Measurements from ENCODE around the gene RAE1.
A peak's percentile ranks its signal among the peaks of the same experiment; 100 is the strongest.

RAE1 gene

DNA sequence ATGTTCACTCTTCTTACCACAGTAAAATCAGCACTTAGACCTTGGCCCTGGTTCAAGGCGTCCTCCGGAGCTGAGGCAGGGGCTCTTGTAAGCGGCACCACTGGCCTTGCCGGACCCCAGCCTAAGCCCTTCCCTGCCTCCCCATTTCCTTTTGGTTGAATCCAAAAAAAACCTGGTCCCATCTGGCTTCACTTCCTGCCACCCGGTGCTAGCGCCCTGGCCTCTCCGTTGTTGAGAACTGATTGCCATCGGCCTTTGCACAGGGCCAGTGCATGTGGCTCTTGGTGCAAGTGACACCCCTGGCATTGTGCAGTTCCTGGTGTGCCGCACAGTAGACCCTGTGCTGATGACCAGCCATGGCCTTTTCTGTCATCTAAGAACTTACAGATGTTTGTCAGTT, 21.1 kb downstream of the RAE1 start:
- DNase-seq (ENCODE audit: low read depth in 2 of 2) = no peak

DNA sequence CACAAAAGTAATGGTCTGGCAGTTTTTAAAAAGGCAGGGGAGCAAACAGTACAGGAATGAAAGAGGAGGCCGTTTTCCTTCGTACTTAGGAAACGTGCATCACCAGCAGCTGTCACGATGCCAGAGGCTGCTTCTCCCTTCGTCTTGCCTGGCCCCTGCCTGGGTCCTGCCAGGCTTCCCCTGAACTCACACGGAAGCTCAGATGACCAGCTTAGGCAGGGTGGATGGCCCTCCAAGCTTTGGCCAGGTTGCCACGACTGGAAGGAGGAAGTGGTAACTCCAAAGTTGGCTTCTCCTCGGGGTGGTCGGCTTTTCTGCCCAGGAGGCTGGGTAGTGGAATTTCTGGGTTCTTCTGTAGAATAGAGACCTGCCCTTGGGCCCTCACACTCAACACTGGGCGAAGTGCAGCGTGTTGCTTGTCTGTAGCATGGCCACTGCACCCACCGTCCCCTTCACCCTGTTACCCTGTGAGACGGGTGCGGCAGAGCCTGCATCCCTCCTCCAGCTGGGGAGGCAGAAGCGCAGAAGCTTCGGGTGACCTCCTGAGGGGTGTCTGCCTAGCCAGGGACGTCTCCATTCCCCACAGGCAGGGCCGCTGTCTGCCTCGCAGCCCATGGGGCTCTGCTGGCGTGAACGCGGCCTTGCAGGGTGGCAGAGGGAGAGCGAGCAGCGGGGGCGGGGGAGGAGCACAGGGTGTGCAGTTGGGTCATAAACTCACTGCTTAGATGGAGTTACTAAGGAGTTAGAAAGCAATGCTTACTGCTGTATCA, 21.7 kb downstream of the RAE1 start:
- no peak for DNase-seq (ENCODE audit: low read depth in 2 of 2)

DNA sequence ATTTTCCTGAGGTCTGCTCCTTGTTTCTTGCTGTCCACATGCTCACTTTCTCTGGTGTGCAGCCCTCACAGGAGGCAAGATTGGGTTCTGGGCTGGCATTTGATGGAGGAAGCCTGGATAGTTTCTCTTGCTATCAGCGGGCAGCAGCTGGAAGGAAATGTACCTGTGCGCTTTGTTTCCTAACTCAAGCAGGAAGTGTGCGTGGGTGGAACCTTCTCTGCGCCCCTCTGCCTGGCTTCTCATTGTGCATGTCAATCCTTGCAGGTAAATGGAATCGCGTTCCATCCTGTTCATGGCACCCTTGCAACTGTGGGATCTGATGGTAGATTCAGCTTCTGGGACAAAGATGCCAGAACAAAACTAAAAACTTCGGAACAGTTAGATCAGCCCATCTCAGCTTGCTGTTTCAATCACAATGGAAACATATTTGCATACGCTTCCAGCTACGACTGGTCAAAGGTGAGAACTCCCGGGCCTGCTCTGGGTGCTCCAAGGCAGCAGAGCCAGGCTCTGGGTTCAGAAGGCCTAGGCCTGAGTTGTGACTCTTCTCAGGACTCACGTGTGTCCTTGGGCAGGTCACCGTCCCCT, 23.4 kb downstream of the RAE1 start:
- no peak for DNase-seq (ENCODE audit: low read depth in 2 of 2)

DNA sequence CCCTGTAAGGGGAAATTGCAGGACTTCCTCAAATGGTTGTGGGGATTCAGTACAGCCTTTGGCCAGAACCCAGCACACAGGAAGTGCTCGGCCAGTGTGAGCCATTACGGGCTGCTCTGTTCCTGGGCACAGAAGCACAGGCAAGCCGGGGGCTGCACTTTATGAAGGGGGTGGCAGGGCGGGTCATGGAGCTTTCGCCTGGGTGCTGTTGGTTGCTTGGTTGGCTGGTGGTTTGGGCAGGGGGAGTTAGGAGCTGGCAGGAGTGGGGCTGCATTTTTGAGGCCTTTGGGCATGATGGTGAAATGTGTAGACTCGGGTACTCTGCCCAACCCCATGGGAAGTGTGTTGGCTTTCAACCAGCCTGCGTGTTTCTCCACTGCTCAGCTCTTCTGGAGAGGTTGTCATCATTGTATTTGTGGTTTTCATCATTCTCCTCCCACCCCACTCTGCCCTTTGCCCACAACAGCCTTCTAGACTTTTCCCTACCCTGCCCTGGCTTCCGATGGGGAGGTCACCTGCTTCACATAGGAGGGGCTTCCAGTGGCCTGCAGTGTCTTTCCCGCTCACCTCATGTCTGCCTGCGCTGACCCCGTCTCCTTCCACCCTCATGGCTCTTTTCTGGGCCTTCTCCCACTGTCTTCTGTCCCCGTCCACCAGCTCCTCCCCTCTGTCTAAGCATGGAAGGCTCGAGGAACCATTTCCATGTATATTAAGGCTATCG, 24.0 kb downstream of the RAE1 start:
- no peak for DNase-seq (ENCODE audit: low read depth in 2 of 2)

DNA sequence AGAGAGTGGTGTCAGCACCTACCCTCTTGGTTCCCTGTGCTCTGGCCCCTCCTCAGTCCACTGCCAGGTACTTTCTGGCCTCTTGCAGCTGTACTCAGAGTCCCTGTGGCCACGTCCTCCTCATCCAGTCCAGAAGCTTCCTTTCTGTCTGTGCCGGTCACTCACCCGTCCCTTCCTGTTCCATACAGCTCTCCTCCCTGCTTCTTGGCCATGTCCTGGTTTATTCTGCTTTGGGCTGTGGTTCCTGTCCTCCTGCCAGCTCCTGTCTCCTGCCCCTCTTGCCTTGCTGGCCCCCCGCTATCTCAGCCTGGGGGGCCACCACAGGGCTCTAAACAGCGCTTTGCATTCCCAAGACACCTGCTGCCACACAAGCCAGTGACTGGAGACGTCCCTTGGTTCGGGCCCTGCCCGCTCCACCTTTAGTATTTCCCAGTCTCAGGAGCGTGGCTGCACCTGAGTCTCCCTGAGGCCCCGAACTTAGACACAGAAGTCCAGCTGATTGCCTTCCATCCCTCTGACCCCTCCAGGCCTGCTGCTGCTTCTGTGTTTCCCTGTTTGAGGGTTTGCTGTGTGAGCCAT, 24.7 kb downstream of the RAE1 start:
- no peak for DNase-seq (ENCODE audit: low read depth in 2 of 2)

DNA sequence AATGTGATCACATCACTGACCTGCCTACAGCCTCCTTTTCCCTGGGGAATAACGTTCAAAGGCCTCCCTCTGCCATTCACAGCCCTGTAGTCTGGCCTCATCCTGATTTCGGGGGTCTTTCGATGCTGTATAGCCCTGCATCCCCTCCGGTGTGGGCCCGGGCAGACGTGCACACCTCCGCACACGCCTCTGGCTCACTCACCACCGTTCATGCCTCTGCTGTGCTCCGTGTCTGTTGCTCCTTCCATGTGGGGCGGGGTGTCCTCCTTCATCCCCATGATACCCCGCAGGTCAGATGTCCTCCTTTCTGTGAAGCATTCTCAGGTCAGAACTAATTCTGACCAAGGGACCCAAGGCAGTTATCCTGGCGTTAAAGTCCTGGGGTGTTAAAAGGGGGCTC, 26.3 kb downstream of the RAE1 start:
- DNase-seq (ENCODE audit: low read depth in 2 of 2) = no peak

DNA sequence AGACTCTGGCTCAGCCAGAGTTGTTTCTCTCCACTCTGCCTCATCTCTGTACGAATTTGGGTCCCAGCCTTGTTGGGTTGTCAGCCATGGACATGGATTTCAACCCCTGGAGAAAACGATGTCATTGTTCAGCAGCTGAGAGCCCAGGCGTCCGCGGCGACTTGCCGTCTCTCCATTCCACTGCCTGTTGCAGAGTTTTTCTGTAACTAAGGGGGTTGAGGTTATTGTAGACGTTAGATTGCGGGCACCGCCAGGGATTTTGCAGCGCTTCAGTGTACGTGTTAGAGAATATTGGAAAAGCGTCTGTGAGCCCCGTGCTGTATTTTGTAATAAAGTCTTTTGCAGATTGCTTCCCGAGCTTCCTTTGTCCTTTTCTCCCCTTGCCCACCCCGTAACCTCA, 27.1 kb downstream of the RAE1 start:
- DNase-seq (ENCODE audit: low read depth in 2 of 2) = no peak

DNA sequence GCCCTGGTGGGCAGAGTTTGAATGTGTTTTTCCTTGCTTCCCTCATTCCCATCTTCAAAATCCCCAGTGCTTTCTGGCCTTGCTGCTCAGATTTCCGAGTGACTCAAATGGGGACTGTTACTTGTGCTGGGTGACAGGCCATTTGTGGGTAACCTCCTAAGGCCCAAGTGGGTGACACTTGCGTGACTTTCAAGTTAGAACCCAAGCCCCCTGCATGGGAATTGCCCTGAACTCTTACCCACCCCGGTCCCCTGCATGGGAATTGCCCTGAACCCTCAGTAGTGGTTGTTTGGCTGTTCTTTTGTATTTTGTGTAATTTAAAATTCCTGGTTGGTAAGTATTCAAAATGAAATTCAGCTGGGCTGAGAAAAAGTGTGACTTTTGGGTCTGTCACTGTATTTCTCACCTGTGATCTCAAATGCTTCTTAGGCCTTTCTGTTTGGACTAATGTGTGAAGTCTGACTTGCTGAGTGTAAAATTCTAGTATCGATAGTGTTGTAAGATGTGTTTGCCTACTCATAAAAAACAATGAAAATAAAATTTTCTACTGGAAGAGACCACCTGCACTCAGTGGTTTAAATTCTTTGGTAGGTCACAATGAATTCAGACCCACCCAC, 27.7 kb downstream of the RAE1 start:
- DNase-seq (ENCODE audit: low read depth in 2 of 2) = no peak

DNA sequence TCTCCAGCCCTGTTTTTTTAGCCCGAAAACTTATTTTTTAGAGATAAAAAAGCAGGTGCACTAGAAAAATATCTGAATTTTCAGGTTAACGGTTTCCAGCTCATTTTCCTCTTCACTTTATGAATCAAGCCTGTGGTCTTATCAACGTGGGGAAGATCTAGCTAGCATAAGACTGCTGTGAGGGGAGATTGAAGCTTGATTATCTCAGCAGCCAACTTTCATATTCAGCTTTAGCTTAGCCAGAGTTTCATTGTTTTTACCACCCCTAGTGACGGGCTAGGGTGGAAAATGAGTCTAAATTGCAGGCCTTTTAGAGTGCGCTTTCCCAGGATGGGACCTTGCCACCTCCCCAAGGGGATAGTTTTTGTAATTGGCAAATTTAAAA, 28.2 kb downstream of the RAE1 start:
- no peak for DNase-seq (ENCODE audit: low read depth in 2 of 2)

DNA sequence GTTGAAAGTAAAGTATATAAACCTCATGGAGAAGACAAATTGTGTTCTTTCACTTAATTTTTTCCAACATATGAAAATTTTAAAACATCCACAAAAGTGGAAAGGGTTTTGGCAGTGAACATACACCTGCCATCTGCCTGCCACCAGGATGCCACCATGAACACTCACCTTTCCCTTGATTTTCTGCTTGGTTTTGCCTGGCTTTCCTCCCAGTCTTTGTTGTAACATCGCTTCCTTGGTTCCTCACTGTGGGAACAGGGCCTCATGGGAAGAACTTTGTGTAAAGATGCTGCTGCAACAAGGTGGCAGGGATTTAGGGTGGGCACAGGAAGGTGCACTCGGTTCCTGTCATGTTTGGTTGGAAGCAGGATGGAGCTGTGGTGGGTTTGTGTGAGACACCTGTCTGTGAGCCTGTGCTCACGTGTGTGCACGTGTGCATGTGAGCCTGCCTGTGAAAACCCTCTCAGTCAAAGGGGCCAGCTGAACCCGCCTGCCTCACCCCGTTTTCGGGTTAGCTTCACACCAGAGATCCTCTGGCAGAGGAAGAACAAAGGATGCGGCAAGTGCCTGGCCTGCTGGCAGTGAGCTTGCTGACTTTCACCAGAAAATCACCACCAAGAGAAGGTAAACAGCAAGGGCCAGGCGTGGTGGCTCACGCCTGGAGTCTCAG, 29.2 kb downstream of the RAE1 start:
- no peak for DNase-seq (ENCODE audit: low read depth in 2 of 2)

DNA sequence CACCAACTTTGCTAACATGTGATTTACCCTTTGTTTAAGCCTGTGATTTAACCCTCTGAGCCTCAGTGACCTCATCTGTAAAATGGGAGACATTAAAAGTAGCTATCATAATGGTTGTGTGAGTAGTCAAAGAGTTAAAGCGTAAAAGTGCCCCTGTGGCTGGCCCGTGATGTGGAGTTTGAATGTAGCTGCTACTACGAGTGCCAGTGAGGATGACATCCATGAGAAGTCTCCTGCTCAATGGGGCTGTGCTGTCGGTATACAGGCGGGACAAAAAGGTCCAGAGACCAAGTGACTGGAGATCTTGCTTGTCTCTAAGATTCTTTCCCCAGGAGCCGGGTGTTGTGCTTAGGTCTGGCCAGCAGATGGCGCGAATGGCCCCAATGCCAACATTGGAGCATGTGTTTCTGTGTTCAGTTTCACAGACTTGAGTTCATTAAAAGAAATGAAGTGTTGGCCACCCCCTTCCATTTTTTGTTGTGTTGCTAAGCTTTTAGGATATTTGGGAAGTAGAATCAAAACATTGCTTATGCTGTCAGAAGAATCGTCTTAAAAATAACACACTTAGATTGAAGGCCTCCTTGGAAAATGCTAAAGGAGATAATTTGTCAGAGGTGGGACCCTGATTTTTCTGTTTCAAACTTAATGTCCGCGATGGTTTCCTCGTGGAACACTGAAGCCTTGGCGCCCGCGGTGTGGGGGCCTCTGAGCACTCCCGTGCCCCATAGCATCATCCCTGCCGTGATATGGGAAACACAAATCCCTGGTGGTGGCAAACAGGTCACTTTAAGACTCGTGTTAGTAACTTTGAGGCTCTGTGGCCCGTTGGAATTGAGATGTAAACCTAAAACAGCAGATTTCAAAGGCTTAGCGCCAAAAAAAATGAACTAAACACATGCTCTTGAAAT, 30.8 kb downstream of the RAE1 start:
- peak; percentile 70 to 79 for DNase-seq (ENCODE audit: low read depth in 2 of 2)

DNA sequence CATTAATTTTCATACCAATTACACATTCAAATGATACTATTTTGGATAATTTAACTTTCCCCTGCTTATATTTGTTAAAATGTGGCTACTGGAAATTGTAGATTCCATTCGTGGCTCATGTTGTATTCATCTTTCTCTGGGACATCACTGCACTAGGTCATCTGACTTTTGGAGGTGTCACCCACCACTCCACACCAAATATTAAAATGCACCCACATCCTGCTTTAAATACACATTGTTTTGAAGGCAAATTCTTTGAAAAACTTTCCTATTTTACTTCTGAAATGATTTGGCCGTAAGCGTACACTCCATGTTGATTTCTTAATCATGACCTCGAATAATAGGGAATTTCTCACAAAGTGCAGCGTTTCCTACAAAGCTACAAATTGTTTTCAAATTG, 31.5 kb downstream of the RAE1 start:
- no peak for DNase-seq (ENCODE audit: low read depth in 2 of 2)

DNA sequence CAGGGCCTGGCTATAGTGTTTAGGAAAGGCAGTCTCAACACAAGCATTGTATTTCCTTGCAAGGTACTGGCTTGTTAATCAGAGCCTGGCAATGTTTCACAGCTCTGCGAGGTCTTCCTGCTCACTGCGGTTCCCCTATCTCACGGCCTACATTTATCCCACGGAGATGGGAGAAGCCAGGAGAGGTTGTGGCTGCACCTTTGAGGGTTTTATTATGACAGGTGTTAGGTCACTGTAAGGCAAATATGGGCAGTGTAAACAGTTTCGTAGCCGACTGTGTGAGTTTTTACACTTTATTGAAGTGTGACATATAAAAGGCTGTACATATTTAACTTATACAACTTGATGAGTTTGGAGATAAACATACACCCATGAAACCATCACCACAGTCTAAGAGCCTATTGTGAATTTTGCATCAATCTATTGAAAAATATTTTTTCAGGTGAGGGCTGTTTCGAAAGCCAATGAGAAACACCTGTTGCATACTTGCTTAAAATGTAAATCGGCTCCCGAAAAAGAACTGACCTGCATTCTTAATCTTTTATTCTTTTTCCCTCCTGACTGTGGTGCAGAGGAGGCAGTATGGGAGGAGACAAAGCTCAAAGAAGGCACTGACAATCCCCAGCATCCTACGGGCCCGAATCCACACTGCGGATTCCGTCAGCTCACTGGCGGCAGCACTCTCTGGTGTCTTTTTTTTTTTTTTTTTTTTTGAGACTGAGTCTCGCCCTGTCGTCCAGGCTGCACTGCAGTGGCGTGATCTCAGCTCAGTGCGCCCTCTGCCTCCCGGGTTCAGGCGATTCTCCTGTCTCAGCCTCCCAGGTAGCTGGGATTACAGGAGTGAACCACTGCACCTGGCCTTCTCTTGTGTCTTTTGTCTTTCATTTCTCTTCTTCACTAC, 32.6 kb downstream of the RAE1 start:
- no peak for DNase-seq (ENCODE audit: low read depth in 2 of 2)

DNA sequence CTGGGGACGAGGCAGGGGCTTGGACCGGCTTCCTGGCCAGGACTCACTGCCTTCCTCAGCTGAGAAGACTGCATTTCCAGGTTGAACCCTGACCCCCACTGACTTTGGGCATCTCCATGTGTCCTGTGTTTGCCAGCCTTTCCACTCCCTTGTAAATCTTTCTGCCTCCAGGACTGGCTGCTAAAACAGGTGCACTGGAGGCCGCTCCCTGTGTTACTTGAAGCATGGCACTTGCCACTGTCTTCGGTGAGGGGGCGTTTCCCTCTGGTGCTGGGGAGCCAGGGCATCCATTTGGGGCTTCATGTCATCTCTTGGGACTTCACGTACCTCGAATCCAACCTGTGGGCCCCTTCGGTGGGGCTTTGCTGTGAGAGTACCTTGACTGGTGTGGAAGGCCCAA, 33.4 kb downstream of the RAE1 start:
- DNase-seq (ENCODE audit: low read depth in 2 of 2) = no peak

DNA sequence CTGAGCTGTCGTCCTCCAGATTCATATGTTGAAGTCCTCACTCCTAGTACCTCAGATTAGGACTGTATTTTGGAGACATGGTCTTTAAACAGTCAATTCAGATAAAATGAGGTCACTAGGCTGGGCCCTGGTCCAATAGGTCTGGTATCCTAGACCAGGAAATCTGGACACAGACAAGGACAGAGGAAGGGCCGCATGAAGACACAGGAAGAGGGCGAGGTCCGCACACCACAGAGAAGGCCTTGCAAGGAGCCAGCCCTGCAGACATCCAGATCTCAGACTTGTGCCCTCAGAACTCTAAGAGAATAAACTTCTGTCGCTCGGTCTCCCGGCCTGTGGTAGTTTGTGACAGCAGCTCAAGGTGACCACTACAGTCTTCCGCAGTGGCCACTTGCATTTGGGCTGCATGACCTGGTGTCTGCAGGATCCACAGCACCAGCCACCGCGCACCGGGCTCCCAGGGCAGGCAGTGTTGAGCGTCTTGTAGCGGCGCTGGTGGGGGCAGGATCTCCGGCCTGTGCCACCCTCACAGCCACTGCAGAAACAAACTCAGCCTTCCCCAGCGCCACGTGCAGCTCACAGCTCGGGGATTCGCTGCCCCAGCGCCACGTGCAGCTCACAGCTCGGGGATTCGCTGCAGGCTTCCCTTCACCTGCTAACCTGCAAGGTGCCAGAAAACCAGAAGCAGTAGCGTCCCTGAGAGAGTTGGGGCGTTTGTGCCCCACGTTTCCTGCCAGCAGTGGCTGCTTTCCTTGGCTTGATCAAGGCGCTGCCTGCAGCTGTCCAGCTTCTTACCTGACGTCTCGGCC, 34.1 kb downstream of the RAE1 start:
- no peak for DNase-seq (ENCODE audit: low read depth in 2 of 2)

DNA sequence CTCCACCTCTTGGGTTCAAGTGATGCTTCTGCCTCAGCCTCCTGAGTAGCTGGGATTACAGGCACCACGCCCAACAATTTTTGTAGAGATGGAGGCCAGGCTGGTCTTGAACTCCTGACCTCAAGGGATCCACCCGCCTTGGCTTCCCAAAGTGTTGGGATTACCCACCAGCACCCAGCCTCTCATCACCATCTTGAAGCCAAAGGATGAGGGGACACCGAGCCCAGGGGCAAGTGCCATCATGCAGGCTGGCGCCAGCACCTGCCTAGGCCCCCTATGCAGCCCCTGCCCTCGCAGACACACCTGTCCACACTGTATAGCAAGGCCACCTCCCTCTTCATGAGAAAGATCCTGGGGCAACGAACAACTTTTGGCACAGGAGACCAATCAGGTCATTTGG, 34.9 kb downstream of the RAE1 start:
- no peak for DNase-seq (ENCODE audit: low read depth in 2 of 2)

DNA sequence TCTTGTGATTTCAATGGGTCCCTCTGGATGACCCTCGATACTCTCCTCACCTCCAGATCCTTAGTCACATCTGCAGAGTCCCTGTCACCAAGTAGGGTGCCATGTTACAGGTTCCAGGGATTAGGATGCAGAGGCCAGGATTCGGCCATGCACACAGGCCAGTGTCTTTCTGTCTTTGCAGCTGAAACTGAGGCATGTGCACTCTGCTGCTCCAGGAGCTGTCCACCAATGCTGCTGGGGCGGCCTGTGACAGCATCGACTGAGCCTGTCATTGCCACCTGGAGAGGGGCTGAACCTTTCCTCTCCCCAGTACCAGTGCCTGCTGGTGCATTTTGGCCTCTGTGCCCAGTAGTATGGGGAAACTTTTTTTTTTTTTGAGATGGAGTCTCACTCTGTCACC, 35.7 kb downstream of the RAE1 start:
- DNase-seq (ENCODE audit: low read depth in 2 of 2) = no peak

DNA sequence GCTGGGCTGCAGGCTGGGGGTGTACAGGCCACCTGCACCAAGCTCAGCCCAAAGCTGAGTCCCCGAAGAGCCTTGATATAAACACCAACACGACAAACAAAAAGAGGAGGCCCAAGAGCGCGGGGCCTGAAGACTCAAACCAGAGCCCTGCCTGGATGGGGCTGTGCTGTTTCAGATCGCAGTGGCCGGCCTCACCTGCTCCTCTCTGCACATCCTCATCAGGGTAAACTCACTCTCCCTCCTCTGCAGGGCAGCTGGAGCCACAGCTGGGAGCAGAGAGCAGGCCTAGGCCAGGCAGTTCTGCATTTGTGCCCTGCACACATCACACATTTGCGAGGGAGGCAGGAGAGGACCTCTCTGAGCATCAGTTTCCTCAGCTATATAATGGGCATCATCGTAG, 36.4 kb downstream of the RAE1 start:
- DNase-seq (ENCODE audit: low read depth in 2 of 2) = no peak

DNA sequence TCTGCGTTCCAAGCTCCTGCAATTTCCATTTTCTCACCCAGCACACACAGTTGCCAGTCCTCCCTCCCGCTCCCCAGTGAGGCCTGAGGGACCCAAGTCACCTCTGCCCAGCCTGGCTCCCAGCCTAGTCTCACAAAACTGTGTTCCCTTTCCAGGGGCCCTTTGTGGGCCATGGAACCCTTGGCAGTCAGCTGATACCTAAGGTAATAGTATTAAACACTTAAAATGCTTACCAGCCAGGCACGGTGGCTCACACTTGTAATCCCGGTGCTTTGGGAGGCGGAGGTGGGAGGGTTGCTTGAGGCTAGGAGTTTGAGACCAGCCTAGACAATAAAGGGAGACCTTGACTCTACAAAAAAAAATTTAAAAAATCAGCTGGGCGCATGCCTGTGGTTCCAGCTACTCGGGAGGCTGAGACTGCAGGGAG, 36.9 kb downstream of the RAE1 start:
- DNase-seq (ENCODE audit: low read depth in 2 of 2) = no peak

Data from stimulated activated CD4-positive, alpha-beta T cell treated with anti-CD3 and anti-CD28 coated beads, Interleukin-4, amount 100 ng/mL, for 48 hours (primary cell).